Measurements from ENCODE around the gene METTL1.

Gene METTL1

DNA sequence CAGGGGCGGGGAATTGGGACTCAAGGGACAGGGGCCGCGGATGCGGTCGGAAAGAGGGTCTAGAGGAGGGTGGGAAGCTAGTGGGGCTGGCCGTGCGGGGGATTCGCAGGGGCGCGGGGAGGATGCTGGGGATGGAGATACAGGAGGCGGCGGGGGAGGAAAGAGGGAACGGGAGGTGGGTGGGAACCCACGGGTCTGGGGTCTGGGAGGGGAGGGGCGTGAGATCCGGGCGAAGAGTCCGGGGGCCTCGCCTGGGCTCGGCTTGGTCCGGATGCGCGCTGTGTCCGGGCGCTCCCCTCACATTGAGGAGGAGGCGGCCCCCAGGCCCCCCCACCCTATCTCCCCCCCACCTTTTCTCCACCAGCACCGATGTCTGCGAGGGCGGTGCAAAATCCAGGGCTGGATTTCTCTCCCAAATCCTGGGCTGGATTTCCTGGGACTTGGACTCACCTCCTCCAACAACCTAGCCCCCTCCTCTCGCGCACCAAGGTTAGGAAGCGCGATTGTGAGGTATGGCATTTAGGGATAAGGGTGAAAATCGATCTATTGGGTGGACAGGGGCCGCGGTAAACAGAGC lies 33.2 kb downstream of the METTL1 start, which contains the start of gene AGAP2:
AGAP2 (minus strand) TSS at position 82 of the 577 bp plus-strand sequence. CDS start 496 bp downstream, outside the sequence.
- DNase-seq: peak in 30 of 56 donors; percentile 10 to 79 (median 38)

DNA sequence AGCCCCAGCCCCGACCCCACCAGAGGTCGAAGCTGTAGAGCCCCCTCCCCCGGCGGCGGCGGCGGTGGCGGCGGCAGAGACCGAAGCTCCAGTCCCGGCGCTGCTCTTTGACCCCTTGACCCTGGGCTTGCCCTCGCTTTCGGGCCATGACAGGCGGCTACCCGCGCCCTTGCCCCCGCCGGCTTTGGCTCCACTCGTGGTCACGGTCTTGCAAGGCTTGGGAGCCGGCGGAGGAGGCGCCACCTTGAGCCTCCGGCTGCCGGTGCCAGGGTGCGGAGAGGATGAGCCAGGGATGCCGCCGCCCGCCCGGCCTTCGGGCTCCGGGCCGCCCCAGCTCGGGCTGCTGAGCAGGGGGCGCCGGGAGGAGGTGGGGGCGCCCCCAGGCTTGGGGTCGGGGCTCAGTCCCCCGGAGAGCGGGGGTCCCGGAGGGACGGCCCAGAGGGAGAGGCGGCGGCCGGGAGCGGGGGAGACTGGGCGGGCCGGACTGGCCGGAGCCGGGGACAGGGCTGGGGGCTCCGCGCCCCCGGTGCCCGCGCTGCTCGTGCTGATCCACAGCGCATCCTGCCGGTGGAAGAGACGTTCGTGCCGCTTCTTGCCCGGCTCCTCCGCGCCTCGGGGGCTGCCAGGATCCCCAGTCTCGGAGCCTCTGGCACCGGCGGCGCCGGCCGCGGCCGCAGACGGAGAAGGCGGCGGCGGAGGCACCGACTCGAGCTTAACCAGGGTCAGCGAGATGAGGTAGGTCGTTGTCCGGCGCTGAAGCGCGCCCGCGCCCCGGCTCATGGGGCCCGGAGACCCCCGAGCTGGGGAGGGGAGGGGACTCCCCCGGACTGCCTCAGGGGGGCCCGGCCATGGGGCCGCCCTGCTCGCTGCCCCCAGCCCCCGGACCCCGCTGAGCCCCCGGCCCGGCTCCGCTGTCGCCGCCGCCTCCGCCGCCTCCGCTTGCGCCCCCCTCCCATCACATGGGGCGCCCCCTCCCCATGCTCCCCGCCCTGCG lies 34.1 kb downstream of the METTL1 start:
- DNase-seq: peak in 2 of 56 donors; percentile 26 to 27

DNA sequence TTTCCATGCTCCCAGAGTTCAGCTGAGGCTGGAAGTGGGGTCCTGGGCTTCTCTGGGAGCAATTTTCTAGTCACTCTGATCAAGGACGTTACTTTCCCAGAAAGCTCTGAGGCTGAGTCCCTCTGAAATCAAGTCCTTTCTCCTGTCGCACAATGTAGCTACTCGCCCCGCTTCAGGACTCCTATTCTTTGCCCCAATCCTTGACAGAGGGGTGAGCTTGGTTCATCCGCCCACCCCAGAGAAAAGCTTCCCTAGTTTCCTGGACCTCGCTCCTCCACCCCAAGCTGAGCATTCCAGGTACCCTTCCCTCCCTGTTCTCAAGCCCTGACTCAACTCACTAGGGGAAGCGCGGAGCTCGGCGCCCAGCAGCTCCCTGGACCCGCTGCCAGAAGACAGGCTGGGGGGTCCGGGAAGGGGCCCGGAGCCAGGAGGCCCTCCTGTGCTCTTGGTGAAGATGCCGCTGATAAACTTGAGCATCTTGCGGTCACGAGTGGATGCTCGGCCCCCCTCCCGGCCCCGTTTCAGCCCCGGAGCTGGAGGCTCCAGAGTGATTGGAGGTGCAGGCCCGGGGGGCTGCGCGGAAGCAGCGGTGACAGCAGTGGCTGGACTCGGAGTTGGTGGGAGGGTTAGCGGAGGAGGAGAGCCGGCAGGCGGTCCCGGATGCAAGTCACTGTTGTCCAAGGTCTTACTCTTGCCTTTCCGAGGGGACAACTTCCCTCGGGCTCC lies 35.0 kb downstream of the METTL1 start:
- no peak for DNase-seq

DNA sequence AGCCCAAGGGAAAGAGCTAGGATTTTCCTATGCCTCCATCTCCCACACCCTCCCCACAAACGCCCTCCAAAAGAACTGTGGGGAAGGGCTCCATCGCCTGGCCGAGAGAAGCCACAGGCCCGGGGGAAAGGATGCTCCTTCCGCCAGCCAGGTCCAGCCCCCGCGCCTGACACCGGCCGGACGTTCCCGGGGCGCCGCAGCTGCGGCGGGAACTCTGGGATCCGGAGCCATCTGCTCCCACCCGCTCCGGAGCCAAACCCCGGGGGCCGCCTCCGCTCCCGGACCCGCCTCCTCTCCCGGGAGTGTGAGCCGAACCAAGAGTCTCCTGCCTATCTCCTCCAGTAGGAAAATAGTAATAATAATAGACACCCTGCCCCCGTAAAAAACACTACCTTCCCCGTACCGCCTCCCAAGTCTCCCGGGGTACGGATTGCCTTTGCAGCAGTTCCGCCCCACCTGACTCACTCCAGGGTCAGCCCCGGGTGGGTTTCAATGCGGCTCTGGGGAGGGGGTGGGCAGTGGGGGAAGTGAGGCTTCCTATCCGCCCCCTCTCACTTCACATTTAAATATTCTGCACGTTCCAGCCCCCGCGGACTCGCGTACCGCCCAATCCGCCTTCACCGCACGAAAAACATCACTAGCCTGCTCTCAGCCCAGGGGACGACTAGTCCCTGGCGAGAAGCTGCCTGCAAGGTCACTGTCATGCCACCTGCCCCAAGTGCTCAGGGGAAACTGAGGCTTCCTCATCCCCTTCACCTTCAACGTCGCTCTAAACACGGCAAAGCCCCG lies 35.8 kb downstream of the METTL1 start:
- peak in 38 of 56 donors; percentile 7 to 77 (median 42) for DNase-seq

DNA sequence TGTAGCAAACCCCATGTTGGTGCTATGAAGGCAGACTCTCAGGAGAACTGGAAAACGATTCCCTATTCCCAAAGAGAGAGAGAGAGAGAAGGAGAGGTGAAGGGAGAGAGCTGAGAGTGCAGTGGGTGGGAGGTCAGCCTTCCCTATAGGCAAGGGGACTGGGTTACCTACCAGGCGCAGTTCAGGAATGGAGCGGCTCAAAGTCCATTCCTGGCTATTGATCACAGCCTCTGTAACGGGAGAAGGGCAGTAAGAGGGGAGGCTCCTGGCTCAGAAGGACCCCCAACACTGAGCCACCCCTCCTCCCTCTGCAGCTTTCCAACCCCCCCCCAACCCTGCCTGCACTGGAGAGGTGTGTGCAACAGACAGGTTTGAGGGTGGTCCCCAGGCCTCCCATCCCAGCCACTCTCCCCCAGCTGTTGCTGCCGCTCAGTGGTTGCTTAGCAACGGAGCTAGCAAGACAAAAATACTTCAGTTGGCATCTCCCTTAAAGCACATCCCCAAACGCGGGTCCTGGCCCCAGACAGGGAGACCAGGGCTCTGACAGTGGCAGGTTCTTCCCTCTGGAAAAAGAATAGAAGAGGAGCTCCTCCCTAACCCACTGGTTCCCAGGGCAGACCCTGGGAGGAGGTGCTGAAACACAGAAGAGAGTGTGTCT lies 36.6 kb downstream of the METTL1 start:
- peak in 5 of 56 donors; percentile 15 to 42 (median 31) for DNase-seq

DNA sequence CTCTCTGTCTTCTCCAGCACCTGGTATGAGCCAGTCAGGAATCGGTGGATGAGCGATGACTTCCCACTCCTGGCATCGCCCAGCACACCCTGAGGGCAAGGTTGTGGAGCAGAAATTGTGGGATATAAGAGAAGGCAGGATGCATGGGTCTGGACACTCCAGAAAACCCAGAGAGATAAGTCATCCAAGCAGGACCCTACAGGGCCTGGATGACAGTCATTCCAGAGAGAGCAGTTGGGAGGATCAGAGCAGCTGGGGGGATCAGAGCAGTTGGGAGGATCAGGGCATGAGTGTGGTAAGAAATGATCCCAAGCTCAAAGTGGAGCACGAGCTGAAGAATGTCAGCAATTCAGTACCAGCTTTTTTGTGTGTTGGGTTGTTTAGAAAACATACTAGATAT lies 37.3 kb downstream of the METTL1 start:
- DNase-seq: no peak

DNA sequence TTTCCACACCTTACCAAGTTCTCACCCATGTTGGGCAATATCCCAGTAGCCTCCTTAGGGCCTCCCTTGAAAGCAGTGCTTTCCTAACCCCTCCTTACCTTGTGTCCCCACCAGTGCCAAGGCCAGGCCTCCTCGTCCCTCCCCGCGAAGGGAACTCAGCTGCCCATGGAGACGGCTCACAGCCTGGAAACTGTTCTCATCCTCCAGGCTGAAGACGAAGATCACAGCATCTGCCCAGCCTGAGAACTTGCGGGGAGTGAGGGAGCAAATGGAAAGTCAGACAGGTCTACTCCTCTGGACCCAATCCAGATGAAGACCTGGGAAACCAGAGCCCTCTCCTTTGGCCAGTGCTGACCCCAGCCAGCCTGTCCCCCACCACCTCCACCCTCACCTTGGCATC lies 38.0 kb downstream of the METTL1 start:
- no peak for DNase-seq

DNA sequence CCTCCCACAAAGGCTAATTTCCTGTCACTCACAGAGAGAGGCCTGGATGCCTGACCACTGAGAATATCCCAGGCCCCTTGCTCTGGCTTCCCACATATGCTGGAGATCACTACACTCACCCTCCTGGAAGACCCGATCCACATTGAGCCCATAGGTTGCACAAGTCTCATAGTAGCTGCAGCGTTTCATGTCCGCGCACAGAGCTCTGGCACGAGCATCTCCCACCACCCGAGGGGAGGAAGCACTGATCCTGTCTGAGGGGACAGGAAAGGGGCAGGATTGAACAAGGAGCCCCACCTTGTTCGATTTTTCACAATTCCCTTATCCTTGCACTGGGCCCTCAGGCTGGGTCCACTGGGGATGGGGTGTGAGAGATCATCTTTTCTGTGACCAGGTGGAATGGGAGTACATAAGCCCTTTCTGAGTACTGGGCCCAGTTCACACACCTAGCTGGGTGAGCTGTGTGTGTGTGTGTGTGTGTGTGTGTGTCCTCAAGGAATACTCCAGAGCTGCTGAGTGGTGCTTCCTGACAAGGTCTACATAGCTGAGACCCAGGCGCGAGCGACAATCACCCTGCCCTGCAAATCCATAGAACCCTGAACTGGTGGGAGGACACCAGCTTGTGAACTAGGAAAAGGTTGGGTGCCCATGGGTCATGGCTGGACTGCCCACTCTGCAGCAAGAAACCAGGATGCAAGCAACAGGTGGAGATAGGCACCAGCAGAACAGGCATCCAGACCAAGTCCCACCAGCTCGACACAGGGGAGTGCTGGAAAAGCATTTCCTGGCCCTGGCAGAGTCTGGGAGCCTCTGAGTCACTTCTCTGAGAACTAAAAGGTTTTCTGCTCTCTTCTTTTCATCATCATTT lies 38.9 kb downstream of the METTL1 start:
- no peak for DNase-seq

DNA sequence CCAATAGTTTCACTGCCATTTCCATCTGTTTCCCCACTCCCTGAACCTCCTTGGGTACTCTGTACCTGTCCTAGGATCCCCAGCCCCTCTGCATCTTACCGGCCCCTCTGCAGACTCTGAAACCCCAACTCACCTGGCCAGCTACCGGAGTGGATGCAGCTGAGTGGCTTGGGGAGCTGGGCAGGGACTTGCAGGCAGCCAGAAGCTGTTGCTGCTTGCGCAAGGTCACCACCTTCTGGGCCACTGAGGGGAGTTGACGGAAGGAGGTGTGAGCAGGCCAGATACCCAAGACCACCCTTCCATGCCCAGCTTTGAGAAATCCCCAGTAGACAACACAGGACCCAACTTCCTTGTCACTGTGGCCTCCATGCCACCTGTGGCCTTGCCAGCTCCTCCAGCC lies 39.6 kb downstream of the METTL1 start:
- no peak for DNase-seq

DNA sequence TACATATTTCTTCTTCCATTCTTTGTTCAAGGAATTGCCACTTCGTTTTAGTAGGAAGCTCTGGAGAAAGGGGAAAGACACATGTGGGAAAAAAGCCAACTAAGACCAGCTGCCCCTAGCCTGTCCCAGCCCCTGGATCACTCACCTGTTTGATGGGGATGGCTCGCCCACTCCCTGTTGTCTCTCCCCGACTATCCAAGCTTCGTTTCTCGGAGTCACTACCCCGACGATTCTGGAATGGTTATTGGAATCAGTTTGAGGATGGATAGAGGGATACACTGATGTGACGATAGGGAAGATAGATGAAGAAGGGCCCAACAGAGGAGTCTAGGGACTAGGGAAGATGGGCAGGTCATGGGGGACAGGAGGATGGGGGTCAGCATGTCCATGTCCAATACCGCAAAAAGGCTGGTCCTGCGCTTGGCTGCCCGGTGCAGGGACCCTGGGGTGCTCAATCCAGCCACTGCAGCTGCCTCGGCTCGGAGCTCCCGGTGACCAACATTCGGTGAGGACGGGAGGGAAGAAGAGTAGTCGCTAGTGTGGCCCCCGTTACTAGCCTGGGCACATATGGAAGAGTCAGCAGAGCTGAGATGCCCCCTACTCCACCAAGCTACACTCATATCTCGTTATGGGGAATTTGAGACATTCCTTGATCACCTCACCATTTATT lies 40.4 kb downstream of the METTL1 start:
- no peak for DNase-seq

DNA sequence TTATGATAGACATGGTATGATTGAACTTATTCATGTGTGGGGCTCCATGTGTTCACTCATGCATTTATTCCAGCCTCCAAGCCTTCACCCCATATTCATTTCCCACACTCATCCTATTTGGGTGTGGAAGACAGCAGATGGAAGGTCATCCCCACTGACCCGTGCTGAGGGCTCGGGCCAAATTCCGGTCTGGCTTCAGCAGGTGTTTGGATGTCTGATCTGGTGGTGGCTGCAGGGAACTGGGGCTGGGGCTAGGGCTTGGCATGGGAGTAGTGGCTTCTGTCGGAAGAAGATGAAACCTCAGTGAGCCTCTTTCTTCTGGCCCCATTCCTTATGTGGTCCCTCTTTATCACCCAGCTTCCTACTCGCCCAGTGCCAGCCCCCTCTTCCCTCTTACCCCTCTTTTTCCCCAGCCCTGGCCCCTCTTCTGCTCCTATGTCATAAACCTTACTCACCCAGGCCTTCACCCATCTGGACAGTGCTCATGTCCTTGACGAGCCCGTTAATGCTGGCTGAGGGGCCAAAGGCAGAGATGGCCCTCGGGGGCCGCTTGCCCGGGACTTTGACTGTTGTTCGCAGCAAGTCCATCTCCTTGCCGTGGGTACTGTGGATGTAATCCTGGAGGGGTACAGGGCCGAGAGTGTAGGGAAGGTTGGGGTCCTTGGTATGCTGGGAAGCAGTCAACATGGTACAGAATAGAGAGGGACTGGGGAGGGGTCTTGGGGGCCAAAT lies 41.4 kb downstream of the METTL1 start:
- no peak for DNase-seq

DNA sequence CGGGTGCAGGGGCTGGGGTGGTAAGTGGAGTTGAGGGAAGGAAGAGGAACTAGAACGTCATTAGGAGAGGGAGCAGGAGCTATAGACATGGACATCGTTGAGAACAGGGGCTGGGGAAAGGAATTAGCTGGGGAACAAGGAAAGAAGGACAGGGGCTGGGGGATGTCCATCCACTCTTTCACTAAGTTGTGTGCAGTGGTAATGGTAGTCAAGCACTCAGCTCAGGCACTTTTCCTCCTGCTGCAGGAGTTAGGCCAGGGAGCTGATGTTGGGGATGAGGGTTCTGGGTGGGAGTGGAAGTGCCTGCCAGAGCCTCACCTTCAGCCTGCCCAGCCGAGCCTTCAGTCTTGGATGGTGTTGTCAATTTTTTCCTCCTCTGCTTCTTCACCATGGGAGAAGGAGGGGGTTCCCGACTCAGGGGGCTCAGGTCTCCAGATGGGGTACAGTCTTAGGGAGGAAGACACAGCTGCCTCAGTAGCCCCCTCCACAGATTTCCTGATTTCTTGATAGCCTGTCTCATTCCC lies 42.5 kb downstream of the METTL1 start:
- DNase-seq: no peak

DNA sequence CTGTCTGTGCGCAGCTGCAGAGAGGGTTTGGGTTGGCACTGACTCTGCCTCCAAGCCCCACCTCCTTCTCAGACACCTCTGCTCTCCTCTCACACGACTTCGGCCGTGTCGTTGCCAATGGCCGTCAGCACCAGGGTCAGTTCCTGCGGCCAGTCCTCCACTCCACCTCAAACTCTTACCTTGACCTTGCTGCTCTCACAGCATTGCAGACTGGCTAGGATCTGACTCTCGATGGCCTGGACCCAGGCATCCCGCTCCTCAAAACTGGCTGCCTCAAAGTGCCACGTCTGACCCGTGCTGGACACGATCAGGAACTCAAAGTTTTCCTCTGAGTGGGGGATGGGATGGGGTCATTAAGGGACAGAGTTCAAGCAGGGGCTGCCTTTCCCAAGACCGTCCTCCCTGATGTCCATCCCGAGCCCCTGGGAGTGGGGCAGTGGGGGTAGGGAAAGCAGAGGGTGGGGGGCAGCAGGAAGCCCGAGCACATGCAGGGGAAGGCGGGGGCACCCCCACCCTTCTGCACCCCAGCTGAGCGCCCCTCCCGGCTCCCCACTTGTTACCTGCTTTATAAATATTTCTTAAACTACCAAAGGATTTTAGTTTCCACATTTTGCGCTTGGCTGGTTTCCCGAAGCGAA lies 44.0 kb downstream of the METTL1 start:
- no peak for DNase-seq

DNA sequence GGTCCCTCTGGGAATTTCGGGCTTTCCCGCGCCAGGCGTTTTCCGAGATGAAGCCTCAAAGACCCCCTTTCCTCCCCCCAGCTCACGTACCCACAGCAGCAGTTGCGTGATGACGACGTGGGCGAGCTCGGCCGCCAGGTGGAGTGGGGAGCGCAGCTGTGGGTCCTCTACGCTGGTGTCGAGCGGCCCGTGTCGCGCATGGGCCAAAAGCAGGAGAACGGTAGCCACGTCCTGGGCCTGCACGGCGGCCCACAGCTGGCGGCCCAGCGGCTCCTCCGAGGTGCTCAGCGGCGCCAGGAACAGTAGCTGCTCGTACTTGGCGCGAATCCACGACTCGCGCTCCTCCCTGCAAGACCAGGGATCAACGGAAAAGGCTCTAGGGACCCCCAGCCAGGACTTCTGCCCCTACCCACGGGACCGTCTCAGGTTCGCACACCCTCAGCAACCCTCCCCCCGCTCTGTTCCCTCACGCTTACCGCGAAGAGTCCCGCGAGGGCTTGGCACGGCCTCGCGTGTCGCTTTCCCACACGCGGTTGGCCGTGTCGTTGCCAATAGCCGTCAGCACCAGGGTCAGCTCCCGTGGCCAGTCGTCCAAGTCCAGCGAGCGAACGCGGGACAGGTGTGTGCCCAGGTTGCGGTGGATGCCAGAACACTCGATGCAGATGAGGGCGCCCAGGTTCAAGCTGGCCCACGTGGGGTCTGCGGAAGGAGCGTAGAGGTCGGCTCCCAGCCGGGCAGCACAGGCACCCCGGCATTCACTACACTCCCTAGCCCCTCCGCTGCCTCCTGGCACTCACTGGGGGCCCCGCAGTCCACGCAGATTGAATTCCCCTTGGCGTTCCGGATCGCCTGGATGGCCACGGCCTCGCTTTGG lies 44.8 kb downstream of the METTL1 start:
- DNase-seq: peak in 2 of 56 donors; percentile 12 to 40

DNA sequence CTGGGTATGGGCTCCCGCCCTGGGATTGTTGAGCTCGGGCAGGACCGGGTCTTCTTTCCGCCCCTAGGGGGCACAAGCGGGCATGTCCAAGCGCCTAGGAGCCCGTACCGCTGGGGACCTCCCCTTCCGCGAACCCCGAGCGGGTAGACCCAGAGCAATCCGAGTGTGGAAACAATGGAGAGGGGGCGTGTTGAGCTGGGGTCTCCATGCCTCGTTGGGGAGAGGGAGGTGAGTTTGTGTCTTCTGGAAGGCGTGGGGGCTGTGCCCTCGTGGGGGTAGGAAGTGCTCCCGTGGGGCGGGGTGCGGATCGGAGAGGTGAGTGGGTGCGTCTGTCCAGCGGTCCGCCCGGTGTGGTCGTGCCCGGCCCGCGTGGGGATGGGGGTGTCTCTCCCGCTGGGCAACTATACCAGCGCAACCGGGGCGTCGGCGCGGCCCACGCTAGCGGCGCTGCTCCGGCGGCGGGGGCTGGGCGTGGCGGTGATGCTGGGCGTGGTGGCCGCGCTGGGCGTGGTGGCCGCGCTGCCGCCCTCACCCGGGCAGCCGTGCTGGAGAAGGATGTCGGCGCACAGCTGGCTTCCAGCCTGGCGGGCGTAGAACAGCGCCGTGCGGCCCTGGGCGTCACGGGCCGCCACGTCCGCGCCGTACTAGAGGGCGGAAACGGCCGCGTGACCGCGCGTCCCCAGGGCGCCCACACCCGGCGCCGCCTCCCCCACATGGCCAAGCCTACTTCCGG lies 45.6 kb downstream of the METTL1 start:
- peak in 45 of 56 donors; percentile 7 to 73 (median 32) for DNase-seq

DNA sequence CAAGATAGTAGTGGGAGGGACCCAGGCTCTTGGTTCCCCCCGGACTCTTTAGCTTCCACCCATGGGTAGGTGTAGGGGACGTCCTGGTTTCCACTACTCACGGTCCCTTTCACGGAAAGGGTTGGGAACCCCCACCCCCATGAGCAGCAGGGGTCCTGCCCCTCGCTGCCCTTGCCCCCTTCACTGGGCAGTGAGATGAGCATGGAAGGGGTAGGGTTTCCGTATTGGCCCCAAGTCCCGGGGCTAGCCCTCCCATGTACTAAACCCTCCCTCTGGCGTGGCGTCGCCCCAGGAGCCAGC lies 46.1 kb downstream of the METTL1 start:
- DNase-seq: no peak

All from nucleus accumbens (tissue), 56 donors.